Activated CD4-positive, alpha-beta memory T cell treated with anti-CD3 and anti-CD28 coated beads, Interleukin-2, amount 10 ng/mL, durations not matched to agents 7 days and 5 days (primary cell): ENCODE data around the gene LRP1B. TPM values are rescaled to one million over a fixed set of nuclear protein-coding genes. Genes with fewer than 3 reads are reported as not detected.
"Not testable (repeated sequence)": the region's sequence is repeated elsewhere in the genome, so short reads cannot be mapped to it uniquely, and the experiment has no call there.

ENCODE experiments used
- CTCF ChIA-PET: fragments of 350-600 bp; sonication (Branson Sonifier 250); formaldehyde crosslinking; loops from one replicate; lab custom pipeline; 2021; ENCODE audit warnings: antibody characterized with exemption, inconsistent platforms; lab: Charles Lee
- POLR2A ChIA-PET: fragments of 350-600 bp; sonication (Branson Sonifier 250); formaldehyde crosslinking; loops from one replicate; lab custom pipeline; 2021; ENCODE audit warnings: antibody characterized with exemption; lab: Charles Lee
- DNase-seq: peaks from one replicate; pipeline ENCODE4 v3.0.0-alpha.2; 2020
- H3K27ac Mint-ChIP-seq: one replicate; pipeline ENCODE4 v1.8.0; 2021; ENCODE audit warnings: mild to moderate bottlenecking, mixed read lengths
- H3K27me3 Mint-ChIP-seq: one replicate; pipeline ENCODE4 v1.8.0; 2021; ENCODE audit warnings: mixed read lengths
- H3K36me3 Mint-ChIP-seq: one replicate; pipeline ENCODE4 v1.8.0; 2021; ENCODE audit warnings: low read depth, mixed read lengths
- H3K4me1 Mint-ChIP-seq: one replicate; pipeline ENCODE4 v1.8.0; 2021; ENCODE audit warnings: mixed read lengths
- H3K4me3 Mint-ChIP-seq: one replicate; pipeline ENCODE4 v1.8.0; 2021; ENCODE audit warnings: mild to moderate bottlenecking, mixed read lengths
- H3K9me3 Mint-ChIP-seq: one replicate; pipeline ENCODE4 v1.8.0; 2021; ENCODE audit warnings: mixed read lengths
- total RNA-seq, 2 experiments: library from RNA; stranded (reverse); gene quantifications; one replicate each; pipeline ENCODE4 v1.2.3, GENCODE V29; 2021

LRP1B gene
- total RNA-seq, 2 experiments from 2014 or later, result not detected

- ChIA-PET POLR2A (no interaction called here), CTCF (no interaction called here)
- no peaks in the 10 kb centered on the region for H3K36me3 Mint-ChIP-seq
- no peak overlapping the region for H3K4me3 Mint-ChIP-seq
- DNase-seq, result no peak
- no peaks in the 10 kb centered on the region for H3K27me3 Mint-ChIP-seq
- H3K4me1 Mint-ChIP-seq, result no peaks in the 10 kb centered on the region
- peaks cover 5% of the 10 kb centered on the region for H3K9me3 Mint-ChIP-seq
- no peak overlapping the region for H3K27ac Mint-ChIP-seq
Measured at GRCh38 chr2:141856215-141856919, 274.4 kb downstream of the LRP1B start.

- Mint-ChIP-seq H3K9me3 (peaks cover 3% of the 10 kb centered on the region), H3K36me3 (no peaks in the 10 kb centered on the region), H3K4me3 (no peak overlapping the region), H3K4me1 (no peaks in the 10 kb centered on the region), H3K27me3 (no peaks in the 10 kb centered on the region), H3K27ac (no peak overlapping the region)
- POLR2A ChIA-PET, result no interaction called here
- CTCF ChIA-PET, result no interaction called here
- no peak for DNase-seq
Measured at GRCh38 chr2:141848191-141848590, 282.6 kb downstream of the LRP1B start.

- DNase-seq, result no peak
- POLR2A ChIA-PET, result no interaction called here
- H3K4me3 Mint-ChIP-seq, result no peak overlapping the region
- no peak overlapping the region for H3K27ac Mint-ChIP-seq
- peaks cover 3% of the 10 kb centered on the region for H3K9me3 Mint-ChIP-seq
- H3K36me3 Mint-ChIP-seq, result no peaks in the 10 kb centered on the region
- CTCF ChIA-PET, result no interaction called here
- no peaks in the 10 kb centered on the region for H3K27me3 Mint-ChIP-seq
- no peaks in the 10 kb centered on the region for H3K4me1 Mint-ChIP-seq
Measured at GRCh38 chr2:141844231-141844630, 286.6 kb downstream of the LRP1B start.

- Mint-ChIP-seq H3K4me3 (no peak overlapping the region), H3K36me3 (no peaks in the 10 kb centered on the region), H3K9me3 (no peaks in the 10 kb centered on the region), H3K27me3 (no peaks in the 10 kb centered on the region), H3K27ac (no peak overlapping the region), H3K4me1 (no peaks in the 10 kb centered on the region)
- no peak for DNase-seq
- POLR2A ChIA-PET, result no interaction called here
- CTCF ChIA-PET, result no interaction called here
Measured at GRCh38 chr2:141835103-141835502, 295.7 kb downstream of the LRP1B start.

GRCh38 chr2:141828761-141829160 lies 302.1 kb downstream of the LRP1B start:
- Mint-ChIP-seq H3K27ac (no peak overlapping the region), H3K4me1 (no peaks in the 10 kb centered on the region), H3K9me3 (peaks cover 7% of the 10 kb centered on the region), H3K4me3 (no peak overlapping the region), H3K27me3 (no peaks in the 10 kb centered on the region), H3K36me3 (no peaks in the 10 kb centered on the region)
- no peak for DNase-seq
- CTCF ChIA-PET, result no interaction called here
- POLR2A ChIA-PET, result no interaction called here

- Mint-ChIP-seq H3K36me3 (no peaks in the 10 kb centered on the region), H3K9me3 (peaks cover 7% of the 10 kb centered on the region), H3K4me3 (no peak overlapping the region), H3K27me3 (no peaks in the 10 kb centered on the region), H3K4me1 (no peaks in the 10 kb centered on the region), H3K27ac (no peak overlapping the region)
- DNase-seq, result no peak
- POLR2A ChIA-PET, result no interaction called here
- CTCF ChIA-PET, result no interaction called here
Measured at GRCh38 chr2:141824790-141825189, 306.0 kb downstream of the LRP1B start.

- POLR2A ChIA-PET, result no interaction called here
- CTCF ChIA-PET, result no interaction called here
Measured at GRCh38 chr2:141820893-141821292, 309.9 kb downstream of the LRP1B start.

GRCh38 chr2:141815320-141815719 lies 315.5 kb downstream of the LRP1B start:
- CTCF ChIA-PET, H3K4me3 Mint-ChIP-seq, DNase-seq, H3K4me1 Mint-ChIP-seq, POLR2A ChIA-PET, H3K36me3 Mint-ChIP-seq, H3K27me3 Mint-ChIP-seq, H3K27ac Mint-ChIP-seq: not testable (repeated sequence)
- peaks cover 32% of the 10 kb centered on the region for H3K9me3 Mint-ChIP-seq

More at GRCh38 chr2:141820893-141821292, 309.9 kb downstream of the LRP1B start:
- DNase-seq, result no peak
- Mint-ChIP-seq H3K27me3 (no peaks in the 10 kb centered on the region), H3K9me3 (peaks cover 13% of the 10 kb centered on the region), H3K4me1 (no peaks in the 10 kb centered on the region), H3K27ac (no peak overlapping the region), H3K36me3 (no peaks in the 10 kb centered on the region), H3K4me3 (no peak overlapping the region)

GRCh38 chr2:141814150-141814549 lies 316.7 kb downstream of the LRP1B start:
- H3K4me1 Mint-ChIP-seq, result no peaks in the 10 kb centered on the region
- H3K4me3 Mint-ChIP-seq, result no peak overlapping the region
- H3K27ac Mint-ChIP-seq, result no peak overlapping the region
- peaks cover 28% of the 10 kb centered on the region for H3K9me3 Mint-ChIP-seq
- ChIA-PET POLR2A (no interaction called here), CTCF (no interaction called here)
- H3K36me3 Mint-ChIP-seq, result no peaks in the 10 kb centered on the region
- H3K27me3 Mint-ChIP-seq, result no peaks in the 10 kb centered on the region
- DNase-seq, result no peak

- DNase-seq, result no peak
- no peaks in the 10 kb centered on the region for H3K36me3 Mint-ChIP-seq
- CTCF ChIA-PET, result no interaction called here
- no peaks in the 10 kb centered on the region for H3K4me1 Mint-ChIP-seq
- H3K27ac Mint-ChIP-seq, result no peak overlapping the region
- no peaks in the 10 kb centered on the region for H3K27me3 Mint-ChIP-seq
- H3K4me3 Mint-ChIP-seq, result no peak overlapping the region
- peaks cover 23% of the 10 kb centered on the region for H3K9me3 Mint-ChIP-seq
- POLR2A ChIA-PET, result no interaction called here
Measured at GRCh38 chr2:141810148-141810547, 320.7 kb downstream of the LRP1B start.

GRCh38 chr2:141806090-141806489 lies 324.7 kb downstream of the LRP1B start:
- Mint-ChIP-seq H3K9me3 (peaks cover 11% of the 10 kb centered on the region), H3K4me1 (no peaks in the 10 kb centered on the region), H3K36me3 (no peaks in the 10 kb centered on the region), H3K4me3 (no peak overlapping the region), H3K27ac (no peak overlapping the region), H3K27me3 (no peaks in the 10 kb centered on the region)
- DNase-seq, result no peak
- ChIA-PET CTCF (no interaction called here), POLR2A (no interaction called here)

GRCh38 chr2:141805302-141805701 lies 325.5 kb downstream of the LRP1B start:
- DNase-seq, result no peak
- no peak overlapping the region for H3K4me3 Mint-ChIP-seq
- H3K27ac Mint-ChIP-seq, result no peak overlapping the region
- ChIA-PET CTCF (no interaction called here), POLR2A (no interaction called here)
- H3K27me3 Mint-ChIP-seq, result no peaks in the 10 kb centered on the region
- peaks cover 11% of the 10 kb centered on the region for H3K9me3 Mint-ChIP-seq
- no peaks in the 10 kb centered on the region for H3K36me3 Mint-ChIP-seq
- no peaks in the 10 kb centered on the region for H3K4me1 Mint-ChIP-seq

GRCh38 chr2:141796449-141796848 lies 334.4 kb downstream of the LRP1B start:
- H3K36me3 Mint-ChIP-seq, result no peaks in the 10 kb centered on the region
- ChIA-PET CTCF (no interaction called here), POLR2A (no interaction called here)
- DNase-seq, result no peak
- no peaks in the 10 kb centered on the region for H3K4me1 Mint-ChIP-seq
- no peak overlapping the region for H3K4me3 Mint-ChIP-seq
- H3K27me3 Mint-ChIP-seq, result no peaks in the 10 kb centered on the region
- peaks cover 9% of the 10 kb centered on the region for H3K9me3 Mint-ChIP-seq
- no peak overlapping the region for H3K27ac Mint-ChIP-seq

GRCh38 chr2:141791521-141791920 lies 339.3 kb downstream of the LRP1B start:
- Mint-ChIP-seq H3K36me3 (no peaks in the 10 kb centered on the region), H3K9me3 (no peaks in the 10 kb centered on the region), H3K27ac (no peak overlapping the region), H3K27me3 (no peaks in the 10 kb centered on the region), H3K4me3 (no peak overlapping the region), H3K4me1 (no peaks in the 10 kb centered on the region)
- ChIA-PET POLR2A (no interaction called here), CTCF (no interaction called here)
- no peak for DNase-seq
